Adrenal gland (tissue), 12 donors: ENCODE data around the gene TRAF2. TPM values are rescaled to one million over a fixed set of nuclear protein-coding genes. Genes with fewer than 3 reads are reported as not detected.

Experiments
- DNase-seq, 7 donors: peaks; one replicate each; pipeline ENCODE4 v3.0.0-alpha.2; 2019 to 2020
- H3K27ac ChIP-seq, 5 donors: fragments of 200-600 bp; sonication (generic) in 4 of 5; 1 replicate in 3 of 5; 2 replicates in 2 of 5; pipeline versions ENCODE4 v1.5.1 to v1.8.0; 2016 to 2020; ENCODE audit warnings: mild to moderate bottlenecking in 1 of 5
- H3K27me3 ChIP-seq: fragments of 200-600 bp; 2 replicates; pipeline ENCODE4 v1.8.0; 2021
- H3K36me3 ChIP-seq, 2 donors: fragments of 200-600 bp; replicated peaks in 1 of 2; 1 replicate in 1 of 2; 2 replicates in 1 of 2; pipeline versions ENCODE4 v1.5.1 to v1.8.0; 2018 to 2022
- H3K4me1 ChIP-seq, 2 donors: fragments of 200-600 bp; replicated peaks in 1 of 2; 1 replicate in 1 of 2; 2 replicates in 1 of 2; pipeline versions ENCODE4 v1.5.1 to v1.8.0; 2018 to 2021
- H3K4me3 ChIP-seq, 4 donors: fragments of 200-600 bp; sonication (generic) in 3 of 4; one replicate each; pipeline ENCODE4 v1.5.1; 2016 to 2018
- H3K9me3 ChIP-seq, 3 donors: fragments of 200-600 bp; sonication (generic) in 1 of 3; replicated peaks in 1 of 3; 1 replicate in 2 of 3; 2 replicates in 1 of 3; pipeline versions ENCODE4 v1.5.1 to v1.8.0; 2016 to 2021
- POLR2A ChIP-seq, 2 donors: fragments of 450-650 bp; IDR thresholded peaks; one replicate each; pipeline ENCODE4 v1.6.1; 2017; ENCODE audit warnings: antibody characterized with exemption in 2 of 2, mild to moderate bottlenecking in 2 of 2, moderate library complexity in 1 of 2
- WGBS, 4 donors: extraction: QIAGEN DNeasy Blood & Tissue Kit in 2 of 4; methylation state at CpG; one replicate each; pipeline versions ENCODE4 v1.1.5 to v1.1.7; 2013 to 2017; 5-methylcytosine and 5-hydroxymethylcytosine counted together
- intact Hi-C, 2 donors: fragments of 100-400 bp; cut with DNase I; formaldehyde crosslinking; loops; one replicate each; pipeline versions ENCODE4 v1.14.1 to v1.15.0; 2022 to 2023
- microRNA-seq, 3 donors: library from miRNA; unstranded; fragments of <30 nt; microRNA quantifications; one replicate each; pipeline ENCODE4, GENCODE V29; 2017 to 2020
- polyA plus RNA-seq, 3 donors: library from polyadenylated mRNA; stranded (reverse); fragments of 200-250 nt in 2 of 3; fragments of 350-450 nt in 1 of 3; fragmentation: Illumina TruSeq in 1 of 3; extraction: RNeasy Lipid Tissue Mini Kit (QIAGEN cat#74804) in 1 of 3; gene quantifications; one replicate each; pipeline ENCODE4 v1.2.3, GENCODE V29; 2013 to 2014
- small RNA-seq, 2 donors: library from RNA; depleted of rRNA; stranded (forward); fragments of <200 nt; gene quantifications; one replicate each; pipeline ENCODE3, GENCODE V24; 2016
- total RNA-seq, 9 donors: library from RNA; depleted of rRNA in 4 of 9; stranded (reverse); fragments of >200 nt in 4 of 9; fragments of 120-200 nt in 1 of 9; fragmentation: NEBNext Ultra II Directional in 1 of 9; extraction: Animal tissue kit (Norgen Biotek cat#: 25700) in 1 of 9; gene quantifications; one replicate each; pipeline versions ENCODE4 v1.1.0 to v1.2.4, GENCODE V29; 2013 to 2023
- TF ChIP-seq, protein P1 (sequence below), 6 experiments: fragments of 450-650 bp in 4 of 6; fragments of 200-600 bp in 2 of 6; sonication (generic) in 1 of 6; IDR thresholded peaks; 1 replicate in 5 of 6; 2 replicates in 1 of 6; pipeline versions ENCODE4 v1.5.1 to v1.8.0; 2016 to 2021; ENCODE audit warnings: antibody characterized with exemption in 6 of 6, mild to moderate bottlenecking in 2 of 6, moderate library complexity in 1 of 6
- donor health status: healthy with polysubstance abuse.
- donor health status: Bipolar disorder and iron deficiency.
- donor health status: DM: yes; HTN: yes; CAD: no.
- donor health status: DM: no; HTN: no; CAD: no.
- donor health status: DM: no; HTN: no; CAD: no.
- donor health status: DM: yes; HTN: yes; CAD: no.

The TRAF2 gene
- total and polyA plus RNA-seq, 12 donors: 3.4 to 24.7 (median 10.6) TPM

DNA sequence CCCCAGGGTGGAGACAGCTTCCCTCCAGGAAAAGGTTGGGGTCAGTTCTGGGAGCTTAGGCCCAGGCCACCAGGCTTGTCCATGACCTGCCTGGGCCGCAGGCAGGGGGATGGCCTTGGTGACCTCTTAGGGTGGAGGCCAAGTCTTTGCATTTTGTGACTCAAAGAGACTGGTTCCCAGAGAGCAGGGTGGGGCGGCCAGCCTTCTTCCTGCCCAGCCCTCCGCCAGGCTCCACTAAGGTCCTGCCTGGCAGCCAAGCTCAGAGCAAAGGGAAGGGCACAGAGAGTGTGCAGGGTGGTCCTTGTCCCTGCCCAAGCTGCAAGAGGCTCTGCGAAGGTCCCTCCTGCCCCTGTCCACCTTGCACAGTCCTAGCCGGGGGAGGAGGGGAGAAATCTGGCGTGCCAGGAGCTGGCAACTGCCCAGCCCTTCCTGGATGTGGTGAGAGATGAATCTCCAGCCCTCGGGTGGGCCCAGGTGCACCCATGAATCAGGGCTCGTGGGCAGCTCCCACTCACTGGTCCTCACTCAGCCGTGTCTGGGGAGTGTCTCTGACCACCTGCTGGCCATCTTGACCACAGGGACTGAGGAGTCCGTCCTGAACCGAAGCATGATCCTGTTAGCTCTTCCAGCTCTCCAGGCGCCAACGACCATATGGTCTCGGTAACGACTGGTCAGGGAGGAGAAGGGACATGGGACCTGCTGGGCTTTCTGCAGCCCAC is 88.7 kb downstream of the TRAF2 start:
- peak overlapping the region in 1 of 5 donors; percentile 17 for H3K27ac ChIP-seq
- H3K4me1 ChIP-seq: peaks cover 0 to 11% of the 10 kb centered on the region in 2 donors
- H3K27me3 ChIP-seq: no peaks in the 10 kb centered on the region
- intact Hi-C loops: no loop called here
- no peak overlapping the region for H3K4me3 ChIP-seq
- 65 to 76% (median 71%) methylated on average over 6 to 15 of the region's 15 CpGs for WGBS, 4 donors
- no peaks in the 10 kb centered on the region for H3K36me3 ChIP-seq
- no peaks in the 10 kb centered on the region for H3K9me3 ChIP-seq
- TF ChIP-seq, protein P1, sequence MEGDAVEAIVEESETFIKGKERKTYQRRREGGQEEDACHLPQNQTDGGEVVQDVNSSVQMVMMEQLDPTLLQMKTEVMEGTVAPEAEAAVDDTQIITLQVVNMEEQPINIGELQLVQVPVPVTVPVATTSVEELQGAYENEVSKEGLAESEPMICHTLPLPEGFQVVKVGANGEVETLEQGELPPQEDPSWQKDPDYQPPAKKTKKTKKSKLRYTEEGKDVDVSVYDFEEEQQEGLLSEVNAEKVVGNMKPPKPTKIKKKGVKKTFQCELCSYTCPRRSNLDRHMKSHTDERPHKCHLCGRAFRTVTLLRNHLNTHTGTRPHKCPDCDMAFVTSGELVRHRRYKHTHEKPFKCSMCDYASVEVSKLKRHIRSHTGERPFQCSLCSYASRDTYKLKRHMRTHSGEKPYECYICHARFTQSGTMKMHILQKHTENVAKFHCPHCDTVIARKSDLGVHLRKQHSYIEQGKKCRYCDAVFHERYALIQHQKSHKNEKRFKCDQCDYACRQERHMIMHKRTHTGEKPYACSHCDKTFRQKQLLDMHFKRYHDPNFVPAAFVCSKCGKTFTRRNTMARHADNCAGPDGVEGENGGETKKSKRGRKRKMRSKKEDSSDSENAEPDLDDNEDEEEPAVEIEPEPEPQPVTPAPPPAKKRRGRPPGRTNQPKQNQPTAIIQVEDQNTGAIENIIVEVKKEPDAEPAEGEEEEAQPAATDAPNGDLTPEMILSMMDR (IDR thresholded peaks at IDR 0.05): no peak
- no peak for TF ChIP-seq POLR2A (IDR thresholded peaks at IDR 0.05)
- no peak for DNase-seq

DNA sequence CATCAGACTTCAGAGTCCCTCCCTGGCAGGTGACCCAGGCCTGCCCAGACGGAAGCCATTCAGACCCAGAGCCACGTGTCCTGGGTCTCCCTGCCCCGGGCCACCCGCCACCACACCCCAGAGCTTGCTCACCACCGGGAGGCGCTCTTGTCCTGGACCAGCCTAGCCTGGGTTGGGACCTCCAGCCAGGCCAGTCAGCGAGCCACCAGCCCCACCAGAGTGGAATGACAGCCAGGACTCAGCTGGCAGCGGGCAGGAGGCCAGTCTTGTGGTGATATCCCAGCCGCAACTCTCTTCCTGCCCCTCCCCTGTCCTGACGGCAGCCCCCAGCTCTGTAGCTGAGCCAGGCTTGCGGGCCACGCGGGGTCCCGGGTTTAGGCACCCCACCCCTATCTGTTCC is 89.3 kb downstream of the TRAF2 start:
- TF ChIP-seq POLR2A (IDR thresholded peaks at IDR 0.05): no peak
- TF ChIP-seq, protein P1 (IDR thresholded peaks at IDR 0.05): peak in 1 of 6 experiments; percentile 9
- Histone ChIP-seq H3K4me1 (peaks cover 0 to 11% of the 10 kb centered on the region in 2 donors), H3K27ac (no peak overlapping the region), H3K27me3 (no peaks in the 10 kb centered on the region), H3K4me3 (no peak overlapping the region), H3K9me3 (no peaks in the 10 kb centered on the region), H3K36me3 (no peaks in the 10 kb centered on the region)
- WGBS, 4 donors: 66 to 81% (median 71%) methylated on average over 9 to 14 of the region's 14 CpGs; no CpG with 5 or more reads in 1 of the 4 donors
- no peak for DNase-seq
- intact Hi-C loops: no loop called here

Small RNA genes within 50 kb of the gene (microRNA-seq; reads per million reads assigned to microRNA genes)
- gene MIR4479: 0 to 1.1 (median 0.76) reads per million in 3 donors

Small RNA genes within 50 kb of the gene (small RNA-seq; reads per million reads assigned to genes)
- 0 reads per million in 2 donors for gene MIR4479

Other genes starting within 250 kb of the TRAF2 start
- 100 to 1,000 TPM in 2 of 9 donors, 10 to 100 TPM in 7; 32.4 to 158 (median 77.1) TPM for gene EGFL7, start 223.6 kb upstream of the TRAF2 start, total RNA-seq
- gene EGFL7, start 223.6 kb upstream of the TRAF2 start, polyA plus RNA-seq: 100 to 1,000 TPM in 2 of 3 donors, 1 to 10 TPM in 1; 1.9 to 452 (median 190) TPM
- gene AGPAT2, start 199.1 kb upstream of the TRAF2 start, total RNA-seq: 10 to 100 TPM; 12.9 to 84.5 (median 45.3) TPM
- 100 to 1,000 TPM in 2 of 3 donors, 1 to 10 TPM in 1; 6.4 to 274 (median 139) TPM for gene AGPAT2, start 199.1 kb upstream of the TRAF2 start, polyA plus RNA-seq
- 10 to 100 TPM in 4 of 9 donors, 1 to 10 TPM in 5; 2.9 to 17.8 (median 5.9) TPM for gene DIPK1B, start 173.9 kb upstream of the TRAF2 start, total RNA-seq
- gene DIPK1B, start 173.9 kb upstream of the TRAF2 start, polyA plus RNA-seq: 10 to 100 TPM in 2 of 3 donors, 1 to 10 TPM in 1; 1.4 to 19.2 (median 16.3) TPM
- gene LCN10, start 143.6 kb upstream of the TRAF2 start, total RNA-seq: 1 to 10 TPM in 1 of 9 donors, under 1 TPM in 2, not detected in 6; 0.17 to 1.4 (median 0.23) TPM
- gene LCN10, start 143.6 kb upstream of the TRAF2 start, polyA plus RNA-seq: 1 to 10 TPM in 2 of 3 donors, under 1 TPM in 1; 0.11 to 9.5 (median 2.4) TPM
- 10 to 100 TPM in 1 of 9 donors, 1 to 10 TPM in 1, under 1 TPM in 2, not detected in 5; 0.43 to 25.4 (median 1.1) TPM for gene LCN6, start 138.0 kb upstream of the TRAF2 start, total RNA-seq
- gene LCN6, start 138.0 kb upstream of the TRAF2 start, polyA plus RNA-seq: 10 to 100 TPM in 1 of 3 donors, 1 to 10 TPM in 1, not detected in 1; 2.8 to 20.8 TPM
- not detected for gene LCN8, start 128.3 kb upstream of the TRAF2 start, total RNA-seq
- gene LCN8, start 128.3 kb upstream of the TRAF2 start, polyA plus RNA-seq: not detected
- gene LCN15, start 122.0 kb upstream of the TRAF2 start, total RNA-seq: not detected
- gene LCN15, start 122.0 kb upstream of the TRAF2 start, polyA plus RNA-seq: not detected
- 10 to 100 TPM; 31.3 to 78.7 (median 58.1) TPM for gene TMEM141, start 95.2 kb upstream of the TRAF2 start, total RNA-seq
- 10 to 100 TPM; 46.7 to 94.8 (median 76.3) TPM for gene TMEM141, start 95.2 kb upstream of the TRAF2 start, polyA plus RNA-seq
- gene CCDC183, start 90.2 kb upstream of the TRAF2 start, total RNA-seq: 1 to 10 TPM in 6 of 9 donors, under 1 TPM in 2, not detected in 1; 0.46 to 3.3 (median 1.7) TPM
- gene CCDC183, start 90.2 kb upstream of the TRAF2 start, polyA plus RNA-seq: 10 to 100 TPM in 1 of 3 donors, 1 to 10 TPM in 1, under 1 TPM in 1; 0.60 to 17.5 (median 2.4) TPM
- 10 to 100 TPM; 20.9 to 82.0 (median 56.6) TPM for gene RABL6, start 78.6 kb upstream of the TRAF2 start, total RNA-seq
- gene RABL6, start 78.6 kb upstream of the TRAF2 start, polyA plus RNA-seq: 100 to 1,000 TPM in 1 of 3 donors, 10 to 100 TPM in 2; 24.0 to 150 (median 71.1) TPM
- 1 to 10 TPM in 8 of 9 donors, under 1 TPM in 1; 0.42 to 7.1 (median 3.4) TPM for gene AJM1, start 44.0 kb upstream of the TRAF2 start, total RNA-seq
- 10 to 100 TPM in 1 of 3 donors, 1 to 10 TPM in 1, under 1 TPM in 1; 0.33 to 13.7 (median 3.2) TPM for gene AJM1, start 44.0 kb upstream of the TRAF2 start, polyA plus RNA-seq
- 100 to 1,000 TPM in 7 of 9 donors, 10 to 100 TPM in 2; 73.9 to 267 (median 171) TPM for gene PHPT1, start 37.1 kb upstream of the TRAF2 start, total RNA-seq
- 100 to 1,000 TPM in 2 of 3 donors, 10 to 100 TPM in 1; 75.8 to 330 (median 214) TPM for gene PHPT1, start 37.1 kb upstream of the TRAF2 start, polyA plus RNA-seq
- gene MAMDC4, start 34.2 kb upstream of the TRAF2 start, total RNA-seq: 10 to 100 TPM in 1 of 9 donors, 1 to 10 TPM in 8; 1.3 to 13.8 (median 4.6) TPM
- 10 to 100 TPM in 2 of 3 donors, under 1 TPM in 1; 0.57 to 30.6 (median 11.6) TPM for gene MAMDC4, start 34.2 kb upstream of the TRAF2 start, polyA plus RNA-seq
- 100 to 1,000 TPM; 228 to 557 (median 426) TPM for gene EDF1, start 20.2 kb upstream of the TRAF2 start, total RNA-seq
- 1,000 to 10,000 TPM in 2 of 3 donors, 100 to 1,000 TPM in 1; 649 to 1,113 (median 1,099) TPM for gene EDF1, start 20.2 kb upstream of the TRAF2 start, polyA plus RNA-seq
- gene FBXW5, start 58.2 kb downstream of the TRAF2 start, total RNA-seq: 100 to 1,000 TPM in 7 of 9 donors, 10 to 100 TPM in 2; 91.6 to 257 (median 202) TPM
- gene FBXW5, start 58.2 kb downstream of the TRAF2 start, polyA plus RNA-seq: 100 to 1,000 TPM in 2 of 3 donors, 10 to 100 TPM in 1; 19.2 to 153 (median 125) TPM
- gene C8G, start 58.7 kb downstream of the TRAF2 start, total RNA-seq: 1 to 10 TPM in 2 of 9 donors, under 1 TPM in 1, not detected in 6; 0.68 to 5.5 (median 1.2) TPM
- gene C8G, start 58.7 kb downstream of the TRAF2 start, polyA plus RNA-seq: 1 to 10 TPM; 1.1 to 4.3 (median 3.3) TPM
- 10 to 100 TPM in 1 of 9 donors, 1 to 10 TPM in 7, not detected in 1; 1.7 to 16.6 (median 4.0) TPM for gene LCN12, start 65.8 kb downstream of the TRAF2 start, total RNA-seq
- gene LCN12, start 65.8 kb downstream of the TRAF2 start, polyA plus RNA-seq: 10 to 100 TPM in 2 of 3 donors, under 1 TPM in 1; 0.75 to 31.8 (median 25.7) TPM
- gene PTGDS, start 91.0 kb downstream of the TRAF2 start, total RNA-seq: 100 to 1,000 TPM in 6 of 9 donors, 10 to 100 TPM in 2, 1 to 10 TPM in 1; 1.1 to 607 (median 197) TPM
- 100 to 1,000 TPM in 2 of 3 donors, 10 to 100 TPM in 1; 23.8 to 812 (median 672) TPM for gene PTGDS, start 91.0 kb downstream of the TRAF2 start, polyA plus RNA-seq
- 1 to 10 TPM in 3 of 9 donors, under 1 TPM in 4, not detected in 2; 0.06 to 2.8 (median 0.41) TPM for gene LCNL1, start 96.5 kb downstream of the TRAF2 start, total RNA-seq
- gene LCNL1, start 96.5 kb downstream of the TRAF2 start, polyA plus RNA-seq: 10 to 100 TPM in 1 of 3 donors, 1 to 10 TPM in 1, under 1 TPM in 1; 0.26 to 10.5 (median 8.2) TPM
- 10 to 100 TPM; 20.3 to 44.5 (median 35.5) TPM for gene PAXX, start 105.9 kb downstream of the TRAF2 start, total RNA-seq
- 100 to 1,000 TPM in 2 of 3 donors, 1 to 10 TPM in 1; 4.9 to 363 (median 209) TPM for gene PAXX, start 105.9 kb downstream of the TRAF2 start, polyA plus RNA-seq
- gene CLIC3, start 110.1 kb downstream of the TRAF2 start, total RNA-seq: 1 to 10 TPM in 2 of 9 donors, under 1 TPM in 5, not detected in 2; 0.22 to 1.3 (median 0.79) TPM
- gene CLIC3, start 110.1 kb downstream of the TRAF2 start, polyA plus RNA-seq: 1 to 10 TPM in 2 of 3 donors, not detected in 1; 3.8 to 6.4 TPM
- gene ABCA2, start 141.7 kb downstream of the TRAF2 start, total RNA-seq: 10 to 100 TPM in 8 of 9 donors, 1 to 10 TPM in 1; 2.9 to 54.4 (median 29.3) TPM
- 100 to 1,000 TPM in 1 of 3 donors, 10 to 100 TPM in 2; 13.6 to 150 (median 69.8) TPM for gene ABCA2, start 141.7 kb downstream of the TRAF2 start, polyA plus RNA-seq
- under 1 TPM in 5 of 9 donors, not detected in 4; 0.11 to 0.69 (median 0.21) TPM for gene FUT7, start 145.6 kb downstream of the TRAF2 start, total RNA-seq
- gene FUT7, start 145.6 kb downstream of the TRAF2 start, polyA plus RNA-seq: under 1 TPM in 2 of 3 donors, not detected in 1; 0.16 to 0.17 TPM
- 10 to 100 TPM in 8 of 9 donors, 1 to 10 TPM in 1; 9.4 to 77.1 (median 41.2) TPM for gene NPDC1, start 159.7 kb downstream of the TRAF2 start, total RNA-seq
- gene NPDC1, start 159.7 kb downstream of the TRAF2 start, polyA plus RNA-seq: 100 to 1,000 TPM in 2 of 3 donors, 1 to 10 TPM in 1; 5.1 to 311 (median 194) TPM
- under 1 TPM in 4 of 9 donors, not detected in 5; 0.28 to 0.53 (median 0.36) TPM for gene ENTPD2, start 167.5 kb downstream of the TRAF2 start, total RNA-seq
- 1 to 10 TPM in 2 of 3 donors, not detected in 1; 1.6 to 1.7 TPM for gene ENTPD2, start 167.5 kb downstream of the TRAF2 start, polyA plus RNA-seq
- 1 to 10 TPM in 2 of 9 donors, under 1 TPM in 7; 0.24 to 1.7 (median 0.79) TPM for gene SAPCD2, start 184.0 kb downstream of the TRAF2 start, total RNA-seq
- gene SAPCD2, start 184.0 kb downstream of the TRAF2 start, polyA plus RNA-seq: under 1 TPM; 0.07 to 0.56 (median 0.17) TPM
- 10 to 100 TPM in 8 of 9 donors, under 1 TPM in 1; 0.28 to 68.7 (median 14.4) TPM for gene UAP1L1, start 191.0 kb downstream of the TRAF2 start, total RNA-seq
- 10 to 100 TPM in 2 of 3 donors, 1 to 10 TPM in 1; 3.6 to 61.1 (median 15.9) TPM for gene UAP1L1, start 191.0 kb downstream of the TRAF2 start, polyA plus RNA-seq
- 100 to 1,000 TPM in 1 of 9 donors, 10 to 100 TPM in 8; 44.5 to 102 (median 63.0) TPM for gene MAN1B1, start 200.5 kb downstream of the TRAF2 start, total RNA-seq
- 100 to 1,000 TPM in 1 of 3 donors, 10 to 100 TPM in 2; 44.4 to 138 (median 87.6) TPM for gene MAN1B1, start 200.5 kb downstream of the TRAF2 start, polyA plus RNA-seq
- 100 to 1,000 TPM; 117 to 387 (median 234) TPM for gene DPP7, start 228.2 kb downstream of the TRAF2 start, total RNA-seq
- 1,000 to 10,000 TPM in 2 of 3 donors, 10 to 100 TPM in 1; 52.6 to 1,938 (median 1,109) TPM for gene DPP7, start 228.2 kb downstream of the TRAF2 start, polyA plus RNA-seq